K562 (cell line): ENCODE measurements around the gene SYN1. TPM values are rescaled to one million over a fixed set of nuclear protein-coding genes. Genes with fewer than 3 reads are reported as not detected.

Experiments
- ATAC-seq: fragments of 200-7000 bp; cut with Tn5 transposase; 3 replicates; pipeline ENCODE4 v1.9.1; 2020; ENCODE audit warnings: moderate library complexity
- BruUV-seq: library from RNA; stranded (reverse); fragments of 400-500 nt; replicated peaks from 2 replicates; lab custom pipeline; 2021; lab: Mats Ljungman, UMichigan
- CTCF ChIA-PET: fragments of 300-600 bp; formaldehyde crosslinking; extraction: SDS; loops from one replicate; lab custom pipeline; 2021; ENCODE audit warnings: low intra/inter-chr PET ratio; lab: Yijun Ruan, JAX
- POLR2A ChIA-PET: fragments of 300-600, 350-650 bp; sonication (Branson Sonifier 250); formaldehyde crosslinking; extraction: SDS; loops from one replicate; lab custom pipeline; 2021; ENCODE audit warnings: antibody characterized with exemption, inconsistent platforms; lab: Yijun Ruan, JAX
- DNase-seq, 4 experiments: peaks; one replicate each; pipeline versions ENCODE4 v3.0.0 to v3.0.0-alpha.2; 2011 to 2018; ENCODE audit warnings: low spot score in 3 of 4, mixed read lengths in 3 of 4; ENCODE audit errors: extremely low read depth in 1 of 4
- FAIRE-seq: peaks from 2 replicates; lab custom pipeline; 2011; peaks lifted over from hg19 to GRCh38; lab: Jason Lieb, UNC
- H2AFZ ChIP-seq: 2 replicates; pipeline ENCODE4 v1.6.0; 2011; ENCODE audit warnings: low read depth, low read length, control low read depth, inconsistent platforms
- H3K27ac ChIP-seq: fragments of 200-600 bp; 3 replicates; pipeline ENCODE4 v1.8.0; 2011; ENCODE audit warnings: low read depth, mild to moderate bottlenecking, control low read depth, inconsistent platforms, low read length, moderate library complexity, mixed read lengths; ENCODE audit errors: extremely low read depth
- H3K27me3 ChIP-seq, 2 experiments: fragments of 300-600 bp in 1 of 2; 2 replicates in 1 of 2; 3 replicates in 1 of 2; pipeline versions ENCODE4 v1.6.0 to v1.8.0; 2011; ENCODE audit warnings: inconsistent platforms in 2 of 2, low read length in 2 of 2, mild to moderate bottlenecking in 1 of 2, mixed read lengths in 1 of 2, moderate library complexity in 1 of 2; ENCODE audit not compliant: control insufficient read depth in 2 of 2, insufficient read depth in 2 of 2
- H3K36me3 ChIP-seq: fragments of 300-600 bp; 3 replicates; pipeline ENCODE4 v1.8.0; 2011; ENCODE audit warnings: mild to moderate bottlenecking, low read length, inconsistent platforms; ENCODE audit not compliant: control insufficient read depth, insufficient read depth
- H3K4me1 ChIP-seq, 2 experiments: fragments of 200-600 bp in 1 of 2; replicated peaks in 1 of 2; 2 replicates in 1 of 2; 3 replicates in 1 of 2; pipeline versions ENCODE4 v1.5.1 to v1.8.0; 2011; ENCODE audit warnings: inconsistent platforms in 2 of 2, low read length in 2 of 2, mild to moderate bottlenecking in 1 of 2, mixed read lengths in 1 of 2, moderate library complexity in 1 of 2; ENCODE audit not compliant: control insufficient read depth in 2 of 2, insufficient read depth in 2 of 2
- H3K4me2 ChIP-seq: 2 replicates; pipeline ENCODE4 v1.6.1; 2011; ENCODE audit warnings: low read length, control low read depth, inconsistent platforms, mixed read lengths; ENCODE audit not compliant: insufficient read depth
- H3K4me3 ChIP-seq: fragments of 200-600 bp; sonication (generic), shearing (Covaris generic); 2 replicates; pipeline ENCODE4 v1.5.1; 2016; ENCODE audit warnings: control low read depth, inconsistent platforms
- H3K79me2 ChIP-seq: fragments of 200-600 bp; 3 replicates; pipeline ENCODE4 v1.8.0; 2011; ENCODE audit warnings: low read length, inconsistent platforms; ENCODE audit not compliant: control insufficient read depth, insufficient read depth
- H3K9ac ChIP-seq, 2 experiments: 2 replicates each; pipeline versions ENCODE4 v1.6.0 to v1.6.1; 2011; ENCODE audit warnings: low read depth in 2 of 2, low read length in 2 of 2, control low read depth in 1 of 2, inconsistent platforms in 1 of 2, mild to moderate bottlenecking in 1 of 2, mixed read lengths in 1 of 2; ENCODE audit not compliant: insufficient read depth in 1 of 2
- H3K9me1 ChIP-seq: one replicate; pipeline ENCODE4 v1.6.0; 2011; ENCODE audit warnings: inconsistent platforms, mild to moderate bottlenecking, low read length, moderate library complexity; ENCODE audit not compliant: control insufficient read depth, insufficient read depth
- H3K9me3 ChIP-seq: replicated peaks from 2 replicates; pipeline ENCODE4 v1.5.1; 2011; ENCODE audit warnings: low read depth, low read length, inconsistent platforms; ENCODE audit not compliant: control insufficient read depth, insufficient read depth
- H4K20me1 ChIP-seq: replicated peaks from 2 replicates; pipeline ENCODE4 v1.6.1; 2011; ENCODE audit warnings: low read length, inconsistent platforms, mixed read lengths; ENCODE audit not compliant: control insufficient read depth, insufficient read depth
- ARID1B ChIP-seq: fragments of 450-650 bp; IDR thresholded peaks from 2 replicates; pipeline ENCODE4 v1.6.1; 2016; ENCODE audit warnings: antibody characterized with exemption, mild to moderate bottlenecking, inconsistent platforms
- BACH1 ChIP-seq: fragments of 200-800 bp; sonication (Bioruptor generic); IDR thresholded peaks from 2 replicates; pipeline ENCODE4 v1.6.1; 2016; ENCODE audit warnings: missing genetic modification characterization, missing compliant biosample characterization
- C11orf30 ChIP-seq: fragments of 450-650 bp; IDR thresholded peaks from 2 replicates; pipeline ENCODE4 v1.6.1; 2016; ENCODE audit warnings: low read depth, mild to moderate bottlenecking
- ETV5 ChIP-seq: sonication (generic); formaldehyde crosslinking; IDR thresholded peaks from 2 replicates; pipeline ENCODE4 v1.4.0; 2020; ENCODE audit warnings: low read depth, mild to moderate bottlenecking, missing genetic modification reagents
- GABPB1 ChIP-seq: sonication (generic); formaldehyde crosslinking; IDR thresholded peaks from 2 replicates; pipeline ENCODE4 v1.8.0; 2022; ENCODE audit warnings: mild to moderate bottlenecking, missing genetic modification reagents
- MAFK ChIP-seq: IDR thresholded peaks from 2 replicates; pipeline ENCODE4 v1.6.1; 2011; ENCODE audit warnings: low read length, improper control_type of control experiment
- ZBTB34 ChIP-seq: fragments of 250-450 bp; sonication (Bioruptor Pico); IDR thresholded peaks from 2 replicates; pipeline ENCODE4 v1.8.0; 2021; ENCODE audit warnings: mild to moderate bottlenecking, moderate library complexity
- ZNF263 ChIP-seq: sonication (generic); formaldehyde crosslinking; IDR thresholded peaks from 2 replicates; pipeline ENCODE4 v1.8.0; 2022; ENCODE audit warnings: mild to moderate bottlenecking, missing genetic modification reagents, borderline replicate concordance
- ZNF316 ChIP-seq: fragments of 450-650 bp; IDR thresholded peaks from 2 replicates; pipeline ENCODE4 v1.6.1; 2016
- ZNF551 ChIP-seq: fragments of 250-450 bp; sonication (Bioruptor Pico); IDR thresholded peaks from 2 replicates; pipeline ENCODE4 v1.5.0; 2021; ENCODE audit warnings: mild to moderate bottlenecking, moderate library complexity
- in situ Hi-C: fragments of 300-500 bp; cut with MboI; formaldehyde crosslinking; loops from 4 replicates; pipeline ENCODE4 v1.15.0; 2018; ENCODE audit warnings: inconsistent platforms, mixed read lengths
- intact Hi-C: fragments of 100-400 bp; cut with micrococcal nuclease; formaldehyde crosslinking; loops from 2 replicates; pipeline ENCODE4 v1.14.2; 2022
- polyA plus RNA-seq, 8 experiments: library from polyadenylated mRNA; depleted of rRNA in 4 of 8; stranded (reverse) in 5 of 8; unstranded in 3 of 8; fragments of >200 nt; fragmentation: Nextera tagmentation in 2 of 8; fragmentation: Illumina TruSeq in 1 of 8; extraction: Ambion mirVana in 2 of 8; extraction: Trizol in 1 of 8; gene quantifications; 2 replicates each; pipeline versions ENCODE4 v1.2.1 to v1.2.3, GENCODE V29; 2011 to 2014; ENCODE audit warnings: inconsistent platforms in 1 of 8, missing spikeins in 1 of 8
- total RNA-seq, 7 experiments: library from RNA; depleted of rRNA in 6 of 7; stranded (reverse); fragments of >200 nt in 6 of 7; fragmentation: Illumina TruSeq in 2 of 7; extraction: Trizol in 2 of 7; gene quantifications; 2 replicates each; pipeline versions ENCODE4 v1.2.1 to v1.2.3, GENCODE V29; 2011 to 2021; ENCODE audit warnings: low replicate concordance in 1 of 7
- TF ChIP-seq, protein P1 (sequence below): conservative IDR thresholded peaks from 2 replicates; pipeline ENCODE4 v1.6.1; 2011; ENCODE audit warnings: low read depth, mild to moderate bottlenecking, low read length; ENCODE audit not compliant: control insufficient read depth
- TF ChIP-seq, protein P2 (sequence below): fragments of 200-800 bp; sonication (Bioruptor generic); IDR thresholded peaks from 2 replicates; pipeline ENCODE4 v1.6.1; 2017; ENCODE audit warnings: missing genetic modification characterization, missing compliant biosample characterization

The SYN1 gene
- total and polyA plus RNA-seq, 9 of the 15 experiments (the other 6 are each of a cell fraction or from before 2014, with no cell fraction given) = 0.01 to 0.28 (median 0.18) TPM; not detected in 2

DNA sequence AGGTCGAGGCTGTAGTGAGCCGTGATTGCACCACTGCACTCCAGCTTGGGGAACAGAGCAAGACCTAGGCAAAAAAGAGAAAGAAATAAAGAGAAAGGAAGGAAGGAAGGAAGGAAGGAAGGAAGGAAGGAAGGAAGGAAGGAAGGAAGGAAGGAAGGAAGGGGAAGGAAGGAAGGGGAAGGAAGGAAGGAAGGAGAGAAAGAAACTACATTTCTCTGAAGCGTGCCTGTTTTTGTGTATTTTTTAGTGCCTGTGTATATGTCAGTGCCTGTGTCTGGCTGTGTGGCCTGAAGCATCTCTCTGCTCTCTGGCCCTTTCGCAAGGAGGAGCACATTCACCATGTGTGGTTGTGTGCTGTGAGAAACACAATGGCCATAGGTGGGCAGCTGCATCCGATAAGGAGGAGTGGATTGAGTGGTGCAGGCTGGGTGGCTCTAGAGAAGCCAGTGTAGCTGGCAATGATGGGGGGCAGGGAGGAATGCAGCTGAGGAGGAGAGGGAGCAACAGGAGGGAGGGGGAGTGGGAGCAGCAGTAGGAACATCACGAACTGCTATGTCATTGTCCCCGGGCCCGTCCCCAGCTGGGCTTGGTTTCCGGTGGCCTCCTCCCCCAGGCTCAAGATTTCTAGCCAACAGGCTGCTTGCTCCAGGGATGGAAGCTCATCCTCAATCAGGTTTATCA lies 11.4 kb downstream of the SYN1 start (continued):
- no peak for TF ChIP-seq ZNF551 (CRISPR knock-in tag)
- 0 out of 2 replicates have a peak, but pooled peaks have one; percentile 24 for TF ChIP-seq GABPB1 (CRISPR knock-in tag)
- TF ChIP-seq BACH1 = no peak
- peak; percentile 70 for TF ChIP-seq ZNF316
- TF ChIP-seq ARID1B = peak; percentile 49; the same call in 1 of the 2 replicates
- TF ChIP-seq ETV5 (CRISPR knock-in tag) = peak; percentile 64
- TF ChIP-seq MAFK = peak; percentile 28; the same call in 1 of the 2 replicates
- peak; percentile 83 for TF ChIP-seq C11orf30
- TF ChIP-seq, protein P1, sequence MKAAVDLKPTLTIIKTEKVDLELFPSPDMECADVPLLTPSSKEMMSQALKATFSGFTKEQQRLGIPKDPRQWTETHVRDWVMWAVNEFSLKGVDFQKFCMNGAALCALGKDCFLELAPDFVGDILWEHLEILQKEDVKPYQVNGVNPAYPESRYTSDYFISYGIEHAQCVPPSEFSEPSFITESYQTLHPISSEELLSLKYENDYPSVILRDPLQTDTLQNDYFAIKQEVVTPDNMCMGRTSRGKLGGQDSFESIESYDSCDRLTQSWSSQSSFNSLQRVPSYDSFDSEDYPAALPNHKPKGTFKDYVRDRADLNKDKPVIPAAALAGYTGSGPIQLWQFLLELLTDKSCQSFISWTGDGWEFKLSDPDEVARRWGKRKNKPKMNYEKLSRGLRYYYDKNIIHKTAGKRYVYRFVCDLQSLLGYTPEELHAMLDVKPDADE = no peak
- TF ChIP-seq ZNF263 (CRISPR knock-in tag) = peak; percentile 73; the same call in 1 of the 2 replicates

- Histone ChIP-seq H3K9me1 (no peaks in the 10 kb centered on the region), H3K79me2 (no peaks in the 10 kb centered on the region), H3K9me3 (0 out of 2 replicates have a peak, but pooled peaks cover 2% of the 10 kb centered on the region), H3K36me3 (no peaks in the 10 kb centered on the region), H3K4me1 (peaks cover 7% of the 10 kb centered on the region in 2 experiments; a peak in 4 of 5 replicates), H4K20me1 (no peaks in the 10 kb centered on the region), H3K4me2 (no peak overlapping the region), H3K27ac (no peak overlapping the region), H3K9ac (no peak overlapping the region), H3K27me3 (no peaks in the 10 kb centered on the region), H3K4me3 (no peak overlapping the region), H2AFZ (no peak overlapping the region)
- POLR2A ChIA-PET = no interaction called here
- ATAC-seq (no peak), DNase-seq (no peak), FAIRE-seq (no peak)
- intact Hi-C loops = no loop called here
- in situ Hi-C loops = no loop called here
- BruUV-seq = no TSS peak
- CTCF ChIA-PET = no interaction called here
- TF ChIP-seq, protein P2, sequence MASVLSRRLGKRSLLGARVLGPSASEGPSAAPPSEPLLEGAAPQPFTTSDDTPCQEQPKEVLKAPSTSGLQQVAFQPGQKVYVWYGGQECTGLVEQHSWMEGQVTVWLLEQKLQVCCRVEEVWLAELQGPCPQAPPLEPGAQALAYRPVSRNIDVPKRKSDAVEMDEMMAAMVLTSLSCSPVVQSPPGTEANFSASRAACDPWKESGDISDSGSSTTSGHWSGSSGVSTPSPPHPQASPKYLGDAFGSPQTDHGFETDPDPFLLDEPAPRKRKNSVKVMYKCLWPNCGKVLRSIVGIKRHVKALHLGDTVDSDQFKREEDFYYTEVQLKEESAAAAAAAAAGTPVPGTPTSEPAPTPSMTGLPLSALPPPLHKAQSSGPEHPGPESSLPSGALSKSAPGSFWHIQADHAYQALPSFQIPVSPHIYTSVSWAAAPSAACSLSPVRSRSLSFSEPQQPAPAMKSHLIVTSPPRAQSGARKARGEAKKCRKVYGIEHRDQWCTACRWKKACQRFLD (CRISPR knock-in tag) = no peak
- no peak for TF ChIP-seq ZBTB34
Observed at GRCh38 chrX:47607091-47607490, 12.6 kb downstream of the SYN1 start.
